NCI-H748 (cell line): ENCODE results near the gene STIM2.
"Not testable (repeated sequence)": the region's sequence is repeated elsewhere in the genome, so short reads cannot be mapped to it uniquely, and the experiment has no call there.

Experiments used
- DNase-seq: peaks from one replicate; lab custom pipeline; 2025; ENCODE audit not compliant: unreplicated experiment; lab: John Stamatoyannopoulos, UW

Gene STIM2

GRCh38 chr4:26860157-26860921, at the start of gene STIM2:
STIM2 (plus strand) TSS chr4:26860841.
- DNase-seq = peak; percentile 94

- DNase-seq = not testable (repeated sequence)
Observed at GRCh38 chr4:26811571-26811970, 49.1 kb upstream of the STIM2 start.

- no peak for DNase-seq
Observed at GRCh38 chr4:26812049-26812714, 48.5 kb upstream of the STIM2 start.

- no peak for DNase-seq
Observed at GRCh38 chr4:26813698-26814097, 46.9 kb upstream of the STIM2 start.

- no peak for DNase-seq
Observed at GRCh38 chr4:26815199-26815598, 45.4 kb upstream of the STIM2 start.

GRCh38 chr4:26815706-26816105, 44.9 kb upstream of the STIM2 start:
- DNase-seq = no peak

GRCh38 chr4:26819026-26819425, 41.6 kb upstream of the STIM2 start:
- DNase-seq = peak; percentile 27

GRCh38 chr4:26819478-26820095, 41.1 kb upstream of the STIM2 start:
- no peak for DNase-seq

GRCh38 chr4:26820346-26820745, 40.3 kb upstream of the STIM2 start:
- no peak for DNase-seq

GRCh38 chr4:26821031-26821430, 39.6 kb upstream of the STIM2 start:
- DNase-seq = no peak

- no peak for DNase-seq
Observed at GRCh38 chr4:26821677-26822503, 38.8 kb upstream of the STIM2 start.

GRCh38 chr4:26822546-26822945, 38.1 kb upstream of the STIM2 start:
- DNase-seq = no peak

GRCh38 chr4:26822974-26823373, 37.7 kb upstream of the STIM2 start:
- not testable (repeated sequence) for DNase-seq

- no peak for DNase-seq
Observed at GRCh38 chr4:26823583-26823982, 37.1 kb upstream of the STIM2 start.

GRCh38 chr4:26824667-26825066, 36.0 kb upstream of the STIM2 start:
- no peak for DNase-seq

- DNase-seq = no peak
Observed at GRCh38 chr4:26826721-26827120, 33.9 kb upstream of the STIM2 start.

GRCh38 chr4:26827336-26827735, 33.3 kb upstream of the STIM2 start:
- not testable (repeated sequence) for DNase-seq

- DNase-seq = no peak
Observed at GRCh38 chr4:26827798-26828197, 32.8 kb upstream of the STIM2 start.

- no peak for DNase-seq
Observed at GRCh38 chr4:26829018-26829417, 31.6 kb upstream of the STIM2 start.

GRCh38 chr4:26830033-26830432, 30.6 kb upstream of the STIM2 start:
- no peak for DNase-seq

- no peak for DNase-seq
Observed at GRCh38 chr4:26830701-26831100, 29.9 kb upstream of the STIM2 start.
